Aorta (tissue), 5 donors: ENCODE data around the gene MCTP2. TPM values are rescaled to one million over a fixed set of nuclear protein-coding genes. Genes with fewer than 3 reads are reported as not detected.

Source experiments
- ATAC-seq: fragments of 200-7000 bp; cut with Tn5 transposase; one replicate; pipeline ENCODE4 v1.9.1; 2022; ENCODE audit warnings: moderate library complexity; ENCODE audit not compliant: low FRiP score
- DNase-seq, 2 donors: peaks; one replicate each; pipeline ENCODE4 v3.0.0-alpha.2; 2020
- H3K27ac ChIP-seq, 2 donors: one replicate each; pipeline ENCODE4 v1.5.1; 2013; ENCODE audit warnings: low read length in 2 of 2, mild to moderate bottlenecking in 2 of 2, moderate library complexity in 2 of 2, control low read depth in 1 of 2, inconsistent platforms in 1 of 2, low read depth in 1 of 2
- H3K27me3 ChIP-seq, 2 donors: one replicate each; pipeline ENCODE4 v1.6.1; 2013; ENCODE audit warnings: control low read depth in 1 of 2, low read length in 1 of 2, mild to moderate bottlenecking in 1 of 2, moderate library complexity in 1 of 2; ENCODE audit not compliant: insufficient read depth in 2 of 2, control insufficient read depth in 1 of 2
- H3K36me3 ChIP-seq, 2 donors: one replicate each; pipeline ENCODE4 v1.6.1; 2013; ENCODE audit warnings: control low read depth in 1 of 2, low read length in 1 of 2, mild to moderate bottlenecking in 1 of 2; ENCODE audit not compliant: insufficient read depth in 2 of 2, control insufficient read depth in 1 of 2
- H3K4me1 ChIP-seq, 2 donors: one replicate each; pipeline ENCODE4 v1.6.1; 2013; ENCODE audit warnings: low read length in 2 of 2, control low read depth in 1 of 2, mild to moderate bottlenecking in 1 of 2, moderate library complexity in 1 of 2; ENCODE audit not compliant: insufficient read depth in 2 of 2, control insufficient read depth in 1 of 2
- H3K4me3 ChIP-seq, 2 donors: one replicate each; pipeline ENCODE4 v1.5.1; 2013; ENCODE audit warnings: low read length in 2 of 2, control low read depth in 1 of 2, mild to moderate bottlenecking in 1 of 2
- H3K9me3 ChIP-seq: one replicate; pipeline ENCODE4 v1.6.1; 2013; ENCODE audit warnings: mild to moderate bottlenecking, low read length; ENCODE audit not compliant: control insufficient read depth
- WGBS, 2 donors: extraction: QIAGEN DNeasy Blood & Tissue Kit; methylation state at CpG; one replicate each; pipeline ENCODE4 v1.1.7; 2013; 5-methylcytosine and 5-hydroxymethylcytosine counted together
- intact Hi-C, 2 donors: fragments of 100-400 bp; cut with DNase I; formaldehyde crosslinking; loops; one replicate each; pipeline versions ENCODE4 v1.14.2 to v1.15.0; 2022
- polyA plus RNA-seq, 2 donors: library from polyadenylated mRNA; stranded (reverse); fragments of 200-250 nt; gene quantifications; one replicate each; pipeline ENCODE4 v1.2.3, GENCODE V29; 2013
- total RNA-seq, 2 donors: library from RNA; stranded (reverse); fragmentation: NEBNext Ultra II Directional; extraction: Animal tissue kit (Norgen Biotek cat#: 25700); gene quantifications; one replicate each; pipeline ENCODE4 v1.2.1, GENCODE V29; 2021
- donor health status: healthy with polysubstance abuse.
- donor health status: Bipolar disorder and iron deficiency.
- donor health status: DM: no; HTN: no; CAD: no.
- donor health status: DM: no; HTN: no; CAD: no.
- donor health status: DM: yes; HTN: yes; CAD: no.

The MCTP2 gene
- total and polyA plus RNA-seq, 4 donors = 0.13 to 9.6 (median 4.3) TPM

DNA sequence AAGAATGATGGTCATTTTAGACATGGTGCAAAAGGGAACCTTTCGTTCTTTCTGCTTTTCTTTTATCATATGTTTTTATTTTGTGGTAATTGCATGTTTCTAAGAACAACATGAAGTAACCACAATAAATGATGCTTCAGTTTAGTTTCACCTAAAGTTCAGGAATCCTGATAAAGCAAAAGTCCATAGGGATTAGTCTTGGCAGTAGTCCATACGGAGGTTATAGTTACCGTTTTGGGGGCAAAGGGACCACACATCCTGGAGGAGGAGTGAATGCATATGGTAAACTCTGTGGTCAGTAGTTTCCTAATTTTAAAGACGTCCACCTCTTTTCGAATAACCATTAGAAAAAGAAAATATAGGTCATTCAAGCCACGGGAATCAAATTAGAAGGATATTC lies 141.5 kb downstream of the MCTP2 start:
- intact Hi-C loops = no loop called here

GRCh38 chr15:94375997-94376396 lies 144.6 kb downstream of the MCTP2 start:
- Histone ChIP-seq H3K9me3 (no peaks in the 10 kb centered on the region), H3K27me3 (no peaks in the 10 kb centered on the region), H3K27ac (no peak overlapping the region), H3K4me3 (no peak overlapping the region), H3K36me3 (no peaks in the 10 kb centered on the region), H3K4me1 (no peaks in the 10 kb centered on the region)
- no peak for DNase-seq
- WGBS, 2 donors = 92 to 97% methylated on average over 1 of the region's 1 CpG
- ATAC-seq = no peak
- intact Hi-C loops = no loop called here

More for the DNA sequence above, 141.5 kb downstream of the MCTP2 start:
- H3K27ac ChIP-seq = no peak overlapping the region
- no peaks in the 10 kb centered on the region for H3K9me3 ChIP-seq
- no peak overlapping the region for H3K4me3 ChIP-seq
- DNase-seq (no peak), ATAC-seq (no peak)
- 84 to 86% methylated on average over 6 of the region's 6 CpGs for WGBS, 2 donors
- no peaks in the 10 kb centered on the region for H3K27me3 ChIP-seq
- no peaks in the 10 kb centered on the region for H3K36me3 ChIP-seq
- no peaks in the 10 kb centered on the region for H3K4me1 ChIP-seq

- no peak for DNase-seq
- 89 to 91% methylated on average over 3 of the region's 3 CpGs for WGBS, 2 donors
- Histone ChIP-seq H3K27me3 (no peaks in the 10 kb centered on the region), H3K4me3 (no peak overlapping the region), H3K36me3 (no peaks in the 10 kb centered on the region), H3K4me1 (no peaks in the 10 kb centered on the region), H3K9me3 (no peaks in the 10 kb centered on the region), H3K27ac (no peak overlapping the region)
- intact Hi-C loops = no loop called here
- no peak for ATAC-seq
Observed at GRCh38 chr15:94379986-94380385, 148.6 kb downstream of the MCTP2 start.

- ATAC-seq = no peak
- intact Hi-C loops = no loop called here
Observed at GRCh38 chr15:94380798-94381197, 149.4 kb downstream of the MCTP2 start.

GRCh38 chr15:94381384-94381783 lies 150.0 kb downstream of the MCTP2 start:
- WGBS, 2 donors = 83 to 84% methylated on average over 8 of the region's 8 CpGs
- no peak overlapping the region for H3K4me3 ChIP-seq
- H3K4me1 ChIP-seq = no peaks in the 10 kb centered on the region
- no peaks in the 10 kb centered on the region for H3K36me3 ChIP-seq
- no peaks in the 10 kb centered on the region for H3K9me3 ChIP-seq
- DNase-seq = no peak
- no peak for ATAC-seq
- H3K27me3 ChIP-seq = no peaks in the 10 kb centered on the region
- intact Hi-C loops = no loop called here
- no peak overlapping the region for H3K27ac ChIP-seq

More at GRCh38 chr15:94380798-94381197, 149.4 kb downstream of the MCTP2 start:
- WGBS, 2 donors = 78 to 86% methylated on average over 1 of the region's 1 CpG
- Histone ChIP-seq H3K27ac (no peak overlapping the region), H3K27me3 (no peaks in the 10 kb centered on the region), H3K9me3 (no peaks in the 10 kb centered on the region), H3K4me3 (no peak overlapping the region), H3K36me3 (no peaks in the 10 kb centered on the region), H3K4me1 (no peaks in the 10 kb centered on the region)
- DNase-seq = no peak

- Histone ChIP-seq H3K9me3 (no peaks in the 10 kb centered on the region), H3K27ac (no peak overlapping the region), H3K4me3 (no peak overlapping the region), H3K4me1 (no peaks in the 10 kb centered on the region), H3K27me3 (no peaks in the 10 kb centered on the region), H3K36me3 (no peaks in the 10 kb centered on the region)
- 79 to 89% methylated on average over 3 of the region's 3 CpGs for WGBS, 2 donors
- ATAC-seq (no peak), DNase-seq (no peak)
- intact Hi-C loops = no loop called here
Observed at GRCh38 chr15:94383041-94383440, 151.7 kb downstream of the MCTP2 start.

- WGBS, 2 donors = 95 to 96% methylated on average over 9 of the region's 9 CpGs
- no peak for DNase-seq
- Histone ChIP-seq H3K27me3 (no peaks in the 10 kb centered on the region), H3K27ac (no peak overlapping the region), H3K4me3 (no peak overlapping the region), H3K36me3 (no peaks in the 10 kb centered on the region), H3K4me1 (no peaks in the 10 kb centered on the region), H3K9me3 (no peaks in the 10 kb centered on the region)
- intact Hi-C loops = no loop called here
- no peak for ATAC-seq
Observed at GRCh38 chr15:94383706-94384105, 152.3 kb downstream of the MCTP2 start.

GRCh38 chr15:94385441-94385840 lies 154.1 kb downstream of the MCTP2 start:
- WGBS, 2 donors = 44 to 50% methylated on average over 4 of the region's 4 CpGs
- Histone ChIP-seq H3K27ac (no peak overlapping the region), H3K4me1 (no peaks in the 10 kb centered on the region), H3K36me3 (no peaks in the 10 kb centered on the region), H3K4me3 (no peak overlapping the region), H3K27me3 (no peaks in the 10 kb centered on the region), H3K9me3 (no peaks in the 10 kb centered on the region)
- ATAC-seq (no peak), DNase-seq (no peak)
- intact Hi-C loops = no loop called here

DNA sequence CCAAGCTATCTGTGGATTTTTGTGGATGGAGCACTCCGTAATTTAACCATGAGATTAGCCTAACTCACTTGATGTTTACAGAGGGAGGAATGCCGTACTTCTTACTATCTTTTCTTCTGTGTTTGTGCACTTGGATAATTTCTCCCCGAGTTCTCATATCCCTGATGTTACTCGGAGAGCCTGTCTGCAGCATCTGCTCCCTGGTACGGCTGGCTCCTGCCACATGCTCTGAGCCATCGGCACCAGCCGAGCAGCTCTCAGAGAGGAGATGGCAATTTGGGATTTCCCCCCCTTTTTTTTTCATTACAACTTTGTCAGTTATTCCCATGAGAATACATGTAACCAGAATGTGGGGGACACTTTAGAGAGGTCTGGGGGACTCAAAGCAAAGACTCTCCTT lies 155.0 kb downstream of the MCTP2 start:
- DNase-seq (no peak), ATAC-seq (no peak)
- WGBS, 2 donors = 83% methylated on average over 7 of the region's 7 CpGs
- Histone ChIP-seq H3K9me3 (no peaks in the 10 kb centered on the region), H3K36me3 (no peaks in the 10 kb centered on the region), H3K4me3 (no peak overlapping the region), H3K4me1 (no peaks in the 10 kb centered on the region), H3K27ac (no peak overlapping the region), H3K27me3 (no peaks in the 10 kb centered on the region)
- intact Hi-C loops = no loop called here
